Measurements from ENCODE around the gene BCL2A1.
A peak's percentile ranks its signal among the peaks of the same experiment; 100 is the strongest.
"Not testable (repeated sequence)": the region's sequence is repeated elsewhere in the genome, so short reads cannot be mapped to it uniquely, and the experiment has no call there.

BCL2A1 gene

GRCh38 chr15:79956354-79956939, 14.5 kb downstream of the BCL2A1 start:
- DNase-seq = no peak

- DNase-seq = no peak
Measured at GRCh38 chr15:79954661-79955060, 16.3 kb downstream of the BCL2A1 start.

GRCh38 chr15:79953951-79954444, 17.0 kb downstream of the BCL2A1 start:
- DNase-seq = no peak

GRCh38 chr15:79952329-79952728, 18.7 kb downstream of the BCL2A1 start:
- DNase-seq = no peak

GRCh38 chr15:79950247-79950646, 20.7 kb downstream of the BCL2A1 start:
- no peak for DNase-seq

- DNase-seq = no peak
Measured at GRCh38 chr15:79948761-79949160, 22.2 kb downstream of the BCL2A1 start.

- no peak for DNase-seq
Measured at GRCh38 chr15:79948095-79948695, 22.8 kb downstream of the BCL2A1 start.

GRCh38 chr15:79947009-79947408, 24.0 kb downstream of the BCL2A1 start:
- no peak for DNase-seq

- no peak for DNase-seq
Measured at GRCh38 chr15:79944622-79945021, 26.4 kb downstream of the BCL2A1 start.

- no peak for DNase-seq
Measured at GRCh38 chr15:79943820-79944219, 27.2 kb downstream of the BCL2A1 start.

- no peak for DNase-seq
Measured at GRCh38 chr15:79942741-79943481, 28.1 kb downstream of the BCL2A1 start.

GRCh38 chr15:79939399-79939798, 31.6 kb downstream of the BCL2A1 start:
- no peak for DNase-seq

- no peak for DNase-seq
Measured at GRCh38 chr15:79938143-79938542, 32.9 kb downstream of the BCL2A1 start.

- DNase-seq = not testable (repeated sequence)
Measured at GRCh38 chr15:79935556-79936201, 35.3 kb downstream of the BCL2A1 start.

- no peak for DNase-seq
Measured at GRCh38 chr15:79933231-79933630, 37.8 kb downstream of the BCL2A1 start.

GRCh38 chr15:79932447-79932846, 38.5 kb downstream of the BCL2A1 start:
- no peak for DNase-seq

- no peak for DNase-seq
Measured at GRCh38 chr15:79930516-79930915, 40.5 kb downstream of the BCL2A1 start.

- no peak for DNase-seq
Measured at GRCh38 chr15:79929412-79929811, 41.6 kb downstream of the BCL2A1 start.

GRCh38 chr15:79926116-79926515, 44.9 kb downstream of the BCL2A1 start:
- DNase-seq = not testable (repeated sequence)

GRCh38 chr15:79924379-79924778, 46.6 kb downstream of the BCL2A1 start:
- no peak for DNase-seq

- peak; percentile 65 for DNase-seq
Measured at GRCh38 chr15:79923515-79924169, 47.4 kb downstream of the BCL2A1 start.

- no peak for DNase-seq
Measured at GRCh38 chr15:79923079-79923514, 47.9 kb downstream of the BCL2A1 start.

- no peak for DNase-seq
Measured at GRCh38 chr15:79922512-79923078, 48.4 kb downstream of the BCL2A1 start.

Data from SIG-M5 (cell line).